NCI-H446 treated with DMSO at 0.1 percent for 48 hours (cell line): ENCODE results near the gene PBLD.
"Not testable (repeated sequence)": the region's sequence is repeated elsewhere in the genome, so short reads cannot be mapped to it uniquely, and the experiment has no call there.

Source experiments
- DNase-seq: peaks from one replicate; lab custom pipeline; 2025; lab: John Stamatoyannopoulos, UW

Gene PBLD

DNA sequence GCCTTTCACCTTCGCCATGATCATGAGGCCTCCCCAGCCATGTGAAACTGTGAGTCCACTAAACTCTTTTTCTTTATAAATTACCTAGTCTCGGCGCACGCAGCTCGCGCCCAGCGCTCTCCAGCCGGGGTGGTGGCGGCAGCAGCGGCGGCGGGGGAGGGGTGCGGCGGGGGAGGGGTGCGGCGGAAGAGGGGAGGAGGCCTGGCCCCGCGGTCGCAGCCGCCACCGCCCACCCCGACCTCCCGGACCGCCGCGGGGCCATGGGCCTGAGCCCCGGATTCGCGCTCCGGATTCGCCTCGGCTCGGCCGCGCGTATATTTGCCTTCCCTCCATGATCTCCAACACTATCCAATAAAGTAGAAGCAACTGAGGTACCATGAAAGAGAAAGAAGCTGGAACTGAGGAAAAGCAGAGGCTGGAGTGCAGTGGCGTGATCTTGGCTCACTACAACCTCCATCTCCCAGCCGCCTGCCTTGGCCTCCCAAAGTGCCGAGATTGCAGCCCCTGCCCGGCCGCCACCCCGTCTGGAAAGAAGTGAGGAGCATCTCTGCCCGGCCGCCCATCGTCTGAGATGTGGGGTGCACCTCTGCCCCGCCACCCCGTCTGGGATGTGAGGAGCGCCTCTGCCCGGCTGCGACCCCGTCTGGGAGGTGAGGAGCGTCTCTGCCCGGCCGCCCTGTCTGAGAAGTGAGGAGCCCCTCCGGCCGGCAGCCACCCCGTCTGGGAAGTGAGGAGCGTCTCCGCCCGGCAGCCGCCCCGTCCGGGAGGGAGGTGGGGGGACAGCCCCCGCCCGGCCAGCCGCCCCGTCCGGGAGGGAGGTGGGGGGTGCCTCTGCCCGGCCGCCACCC, 53.6 kb downstream of the PBLD start:
- DNase-seq = not testable (repeated sequence)

DNA sequence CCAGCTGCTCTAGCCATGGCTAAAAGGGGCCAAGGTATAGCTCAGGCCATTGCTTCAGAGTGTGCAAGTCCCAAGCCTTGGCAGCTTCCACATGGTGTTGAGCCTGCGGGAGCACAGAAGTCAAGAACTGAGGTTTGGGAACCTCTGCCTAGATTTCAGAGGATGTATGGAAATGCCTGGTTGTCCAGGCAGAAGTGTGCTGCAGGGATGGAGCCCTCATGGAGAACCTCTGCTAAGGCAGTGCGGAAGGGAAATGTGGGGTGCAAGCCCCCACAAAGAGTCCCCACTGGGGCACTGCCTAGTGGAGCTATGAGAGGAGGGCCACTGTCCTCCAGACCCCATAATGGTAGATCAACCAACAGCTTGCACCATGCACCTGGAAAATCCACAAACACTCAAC, 54.9 kb downstream of the PBLD start:
- not testable (repeated sequence) for DNase-seq

DNA sequence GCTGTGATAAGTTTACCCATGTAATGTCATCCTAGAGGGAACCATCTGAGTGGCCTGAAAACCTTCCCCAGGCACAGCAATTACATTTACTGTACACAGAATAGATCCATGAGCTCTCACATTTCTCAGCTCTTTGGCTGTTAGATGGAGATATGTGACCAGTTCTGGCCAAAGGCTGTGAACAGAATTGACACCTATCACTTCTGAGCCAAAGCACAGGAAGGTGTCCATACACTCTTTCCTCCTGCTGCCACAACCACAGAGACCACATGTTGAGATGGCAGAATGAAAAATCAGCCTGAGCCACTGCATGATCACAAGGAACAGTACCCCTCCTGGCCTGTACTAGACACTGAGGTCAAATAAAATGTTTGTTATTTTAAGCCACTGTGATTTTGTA, 56.5 kb downstream of the PBLD start:
- no peak for DNase-seq

DNA sequence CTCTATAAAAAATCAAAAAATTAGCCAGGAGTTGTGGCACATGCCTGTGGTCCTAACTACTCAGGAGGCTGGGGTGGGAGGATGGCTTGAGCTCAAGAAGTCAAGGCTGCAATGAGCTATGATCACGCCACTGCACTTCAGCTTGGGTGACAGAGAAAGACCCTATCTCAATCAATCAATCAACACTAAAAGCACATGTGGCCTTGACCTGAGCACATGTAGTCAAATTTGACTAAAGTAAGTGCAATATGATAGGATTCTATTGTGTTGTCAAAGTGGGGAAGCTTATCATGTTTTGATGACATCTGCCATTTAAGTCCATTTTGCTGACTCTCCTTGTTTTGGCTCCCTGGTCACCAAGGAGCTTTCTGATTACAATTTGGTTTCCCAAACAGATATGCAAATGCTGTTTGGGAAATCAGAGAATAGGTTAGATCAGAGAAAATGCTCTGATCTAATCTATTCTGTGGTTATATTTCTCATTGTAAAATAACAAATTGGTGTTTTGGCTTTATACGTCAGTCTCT, 57.1 kb downstream of the PBLD start:
- DNase-seq = no peak

DNA sequence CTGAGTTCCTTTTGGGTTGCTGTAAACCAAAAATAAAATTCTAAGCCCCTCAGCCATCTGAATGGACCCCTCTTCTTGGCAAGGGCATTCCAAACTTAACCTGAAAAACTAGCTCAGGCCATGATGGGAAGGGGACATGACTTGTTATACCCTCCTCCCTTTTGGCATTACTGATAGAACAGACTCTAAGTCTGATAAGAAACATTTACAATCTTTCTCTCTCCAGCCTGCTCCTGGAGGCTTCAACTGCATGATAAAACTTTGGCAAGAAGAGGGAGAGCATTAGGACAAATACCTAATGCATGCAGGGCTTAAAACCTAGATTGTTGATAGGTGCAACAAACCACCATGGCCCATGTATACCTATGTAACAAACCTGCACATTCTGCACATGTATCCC, 59.9 kb downstream of the PBLD start:
- no peak for DNase-seq

DNA sequence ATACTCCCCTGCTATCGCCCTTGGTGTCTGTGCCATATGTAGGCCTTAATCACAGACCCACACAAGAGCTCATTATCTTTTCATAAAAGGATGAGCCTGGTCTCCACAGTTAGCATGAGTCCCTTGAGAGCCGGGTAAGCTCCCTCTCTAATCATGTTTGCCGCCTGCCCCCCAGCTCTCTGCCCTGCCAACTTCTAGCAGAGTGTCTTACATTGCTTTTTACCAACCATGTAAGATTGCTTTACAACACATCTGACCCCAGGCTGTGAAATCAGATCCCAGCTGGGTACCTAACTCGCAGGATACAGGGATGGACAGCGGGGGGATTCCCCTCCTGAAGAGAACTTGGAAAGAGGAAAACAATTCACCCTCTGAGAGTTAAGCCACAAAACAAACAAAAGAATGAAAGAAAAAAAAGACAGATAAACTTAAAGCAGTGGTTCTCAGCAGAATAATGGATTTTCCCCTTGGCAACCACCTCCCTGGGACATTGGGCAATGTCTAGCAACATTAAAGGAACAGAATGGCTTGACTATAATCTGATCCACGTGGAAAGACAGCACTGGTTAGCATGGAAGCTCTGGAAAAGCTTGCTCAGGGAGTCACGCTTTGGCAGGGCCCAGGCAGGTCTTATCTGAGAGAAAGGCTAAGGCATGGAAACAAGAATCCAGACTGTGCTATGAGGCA, 61.4 kb downstream of the PBLD start:
- no peak for DNase-seq

DNA sequence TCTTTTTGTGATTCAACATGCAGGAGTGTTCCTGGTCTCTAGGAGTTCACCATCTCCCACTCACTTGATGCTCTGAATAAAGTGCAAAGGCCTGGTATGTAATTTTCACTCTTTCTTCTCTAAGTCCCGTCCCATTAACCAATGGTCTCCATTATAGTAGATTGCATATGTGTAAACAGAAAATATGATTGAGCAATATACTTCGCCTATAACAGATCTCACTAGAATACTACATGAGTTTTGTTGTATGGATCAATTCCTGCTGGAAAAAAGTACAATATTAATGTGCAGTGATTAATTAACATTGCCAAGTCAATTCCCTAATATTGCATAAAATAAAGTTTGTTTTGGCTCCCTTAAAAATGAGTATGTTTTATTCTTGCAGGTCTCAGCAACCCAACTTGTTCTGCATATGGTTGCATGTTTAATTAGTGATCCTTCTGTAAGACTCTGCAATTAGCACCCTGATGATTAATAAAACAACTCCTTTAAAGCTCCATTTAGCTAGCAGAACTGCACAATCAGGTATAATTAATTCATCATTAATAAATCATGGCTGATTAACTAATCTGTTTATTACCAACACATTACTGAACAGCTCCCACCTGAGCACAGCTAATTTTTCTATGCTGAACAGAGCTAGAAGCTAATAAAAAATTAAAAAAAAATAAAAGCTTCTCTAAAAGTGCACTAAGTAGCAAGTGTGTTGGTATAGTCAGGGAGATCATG, 63.0 kb downstream of the PBLD start:
- DNase-seq = no peak

DNA sequence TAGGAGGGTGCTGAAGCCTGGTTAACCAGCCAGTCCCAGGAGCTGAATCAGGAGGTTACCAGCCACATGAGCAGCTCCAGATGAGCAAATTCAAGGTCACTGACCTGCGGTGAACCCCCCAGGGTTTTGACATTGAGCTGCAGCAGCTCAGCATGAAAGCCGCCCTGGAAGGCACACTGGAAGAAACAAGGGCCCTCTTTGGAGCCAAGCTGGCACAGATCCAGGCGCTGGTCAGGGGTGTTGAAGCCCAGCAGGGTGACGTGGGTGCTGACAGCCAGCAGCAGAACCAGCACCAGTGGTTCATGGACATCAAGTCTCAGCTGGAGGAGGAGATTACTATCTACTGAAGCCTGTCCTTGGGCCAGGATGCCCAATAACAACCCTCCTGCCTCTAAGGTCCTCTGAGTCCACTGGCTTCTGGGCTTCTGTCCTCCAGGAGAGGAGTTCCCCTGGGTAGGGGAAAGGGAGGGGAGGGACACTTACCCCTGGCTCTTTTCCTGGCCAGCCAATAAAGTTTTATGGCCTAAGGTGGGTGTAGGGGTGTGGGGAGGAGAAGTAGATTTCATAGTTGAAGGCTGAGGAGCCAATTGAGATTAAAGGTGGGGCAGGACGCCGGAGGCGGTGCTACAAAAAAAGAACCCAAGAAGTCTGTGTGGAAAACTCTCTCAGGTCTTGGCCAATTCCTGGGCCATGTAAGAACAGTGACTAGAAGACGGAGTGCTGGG, 71.4 kb downstream of the PBLD start:
- no peak for DNase-seq

DNA sequence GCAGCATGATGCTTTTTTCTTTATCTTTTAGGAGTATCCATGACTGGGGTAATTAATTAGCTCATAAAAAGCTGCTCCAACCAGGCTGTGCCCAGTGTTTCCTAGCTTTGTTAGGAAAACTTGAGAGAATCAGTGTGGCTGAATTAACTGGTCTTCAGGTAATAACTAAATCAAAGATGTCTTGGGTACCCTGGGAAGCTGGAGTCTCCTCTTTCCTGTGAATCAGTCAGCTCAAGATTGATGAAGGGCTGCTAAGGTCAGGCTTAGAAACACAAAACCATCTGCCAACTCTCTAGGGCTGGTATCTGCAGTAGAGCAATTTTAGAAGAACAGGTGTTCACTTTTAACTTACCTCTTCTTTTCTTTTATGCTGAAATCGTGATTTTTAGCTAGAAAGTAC, 79.4 kb downstream of the PBLD start:
- DNase-seq = no peak

DNA sequence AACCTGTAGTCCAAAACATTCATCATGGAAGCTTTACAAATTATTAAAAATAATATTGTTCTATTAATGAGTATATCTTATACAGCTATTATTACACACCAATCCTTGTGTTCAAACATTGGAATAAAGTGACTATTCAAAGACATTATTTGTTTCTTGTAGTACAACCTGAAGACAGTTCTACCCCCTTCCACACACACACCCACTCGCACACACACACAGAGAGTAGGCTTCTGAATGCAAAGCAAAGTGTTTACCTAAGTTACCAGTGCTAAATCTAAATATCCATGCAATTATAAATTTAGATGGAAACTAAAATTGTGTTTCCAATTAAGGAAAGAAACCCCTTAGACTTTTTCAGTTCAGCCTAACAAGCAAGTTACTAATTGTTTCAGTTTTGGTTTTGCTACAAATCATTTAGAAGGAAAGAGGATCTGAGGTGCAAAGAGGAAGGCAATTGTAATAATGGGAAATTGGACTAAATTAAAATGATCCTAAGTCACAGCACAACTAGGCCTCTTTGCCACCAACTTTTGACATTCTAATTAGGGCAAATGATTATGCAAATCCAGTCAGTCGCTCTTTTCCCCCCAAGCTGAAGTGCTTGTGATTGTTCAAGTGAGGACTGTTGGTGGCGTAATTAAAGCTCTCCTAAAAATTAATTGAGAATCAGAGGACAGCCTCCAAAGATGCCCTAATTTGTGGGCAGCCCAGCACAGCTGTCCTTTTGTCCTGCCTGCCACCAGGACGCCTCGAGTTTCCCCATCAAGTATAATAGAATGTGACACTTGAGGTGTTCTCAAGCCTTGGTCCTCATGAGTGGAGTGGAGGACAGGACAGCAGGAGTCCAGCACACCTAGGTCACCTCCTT, 80.9 kb downstream of the PBLD start:
- no peak for DNase-seq

DNA sequence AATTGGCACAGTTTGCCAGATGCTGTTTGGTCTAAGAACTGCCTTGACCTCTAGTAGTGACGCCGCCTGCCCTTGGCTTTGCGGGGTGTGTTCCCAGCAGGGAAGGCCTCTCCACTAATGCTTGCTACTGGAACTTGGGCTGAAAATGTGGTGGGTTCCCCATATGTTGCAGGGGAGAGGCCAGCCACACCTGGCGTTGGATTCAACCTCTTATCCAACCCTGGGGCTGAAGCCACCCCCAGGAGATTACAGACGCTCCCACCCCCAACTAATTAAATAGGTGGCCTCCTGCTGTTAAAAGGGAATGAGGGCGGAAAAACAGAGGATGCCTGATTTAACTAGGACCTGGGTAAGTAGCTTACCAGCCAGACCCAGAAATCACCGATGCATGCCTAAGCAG, 81.6 kb downstream of the PBLD start:
- no peak for DNase-seq

DNA sequence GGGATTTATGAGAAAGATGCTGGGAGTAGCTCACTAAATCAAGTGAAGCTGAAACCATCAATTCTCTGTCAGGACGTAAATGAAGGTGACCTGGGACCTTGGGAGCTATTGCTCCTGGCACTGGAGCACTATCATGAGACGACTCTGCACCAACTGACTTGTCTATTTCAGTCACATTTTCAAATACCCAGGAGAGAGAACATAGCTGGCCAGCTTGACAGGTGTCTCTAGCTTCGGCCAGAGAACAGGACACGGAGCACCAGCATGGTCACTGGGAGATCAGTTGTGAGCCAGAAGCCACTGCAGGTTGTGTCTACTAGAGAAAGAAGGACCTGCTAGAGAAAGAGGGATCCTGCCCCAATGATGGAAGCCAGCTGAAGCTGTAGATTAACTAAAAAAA, 83.4 kb downstream of the PBLD start:
- no peak for DNase-seq

DNA sequence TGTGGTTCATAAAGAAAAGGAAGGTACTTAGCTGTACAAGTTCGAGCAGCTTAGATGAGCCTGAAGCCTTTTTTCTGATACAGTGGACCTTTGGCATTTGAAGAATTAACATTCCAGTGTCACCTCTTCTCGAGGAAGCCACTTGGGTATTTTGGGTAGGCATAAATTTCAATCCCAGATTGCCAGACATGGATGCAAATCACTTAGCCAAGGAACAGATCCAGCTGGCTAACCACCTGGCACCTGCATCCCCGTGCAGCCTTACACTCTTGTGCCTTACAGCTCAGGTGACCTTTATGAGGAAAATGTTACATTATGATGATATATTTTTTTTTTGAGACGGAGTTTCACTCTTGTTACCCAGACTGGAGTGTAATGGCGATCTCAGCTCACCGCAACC, 84.8 kb downstream of the PBLD start:
- DNase-seq = no peak

DNA sequence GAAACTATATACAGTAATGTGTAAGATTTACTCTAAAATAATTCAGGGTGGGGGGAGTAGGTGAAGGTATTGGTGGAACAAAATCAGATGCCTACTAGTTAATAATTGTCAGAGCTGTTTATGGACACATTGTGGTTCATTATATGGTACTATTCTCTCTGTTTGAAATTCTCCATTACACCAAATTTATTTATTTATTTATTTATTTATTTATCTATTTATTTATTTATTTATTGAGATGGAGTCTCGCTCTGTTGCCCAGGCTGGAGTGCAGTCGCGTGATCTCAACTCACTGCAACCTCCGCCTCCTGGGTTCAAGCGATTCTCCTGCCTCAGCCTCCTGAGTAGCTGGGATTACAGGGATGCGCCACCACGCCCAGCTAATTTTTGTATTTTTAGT, 86.3 kb downstream of the PBLD start:
- not testable (repeated sequence) for DNase-seq

DNA sequence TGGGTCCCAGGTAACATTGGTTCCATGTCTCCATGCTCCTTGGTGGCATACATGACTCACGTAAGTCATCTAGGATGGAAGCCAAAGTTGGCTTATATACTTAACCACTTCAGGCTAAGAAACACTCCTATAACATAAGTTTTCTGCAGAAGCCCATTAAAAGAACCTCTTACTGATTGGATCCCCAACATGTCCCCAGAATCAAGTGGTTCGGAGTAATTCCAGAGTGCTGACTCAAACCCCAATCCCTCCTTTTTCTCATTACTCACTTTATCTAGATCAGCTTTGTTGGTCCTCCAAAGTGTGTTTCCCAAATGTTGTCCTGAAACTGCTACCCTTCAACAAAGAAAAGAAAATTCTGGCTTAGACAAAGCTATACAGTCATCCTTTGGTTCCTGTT, 90.7 kb downstream of the PBLD start:
- no peak for DNase-seq

DNA sequence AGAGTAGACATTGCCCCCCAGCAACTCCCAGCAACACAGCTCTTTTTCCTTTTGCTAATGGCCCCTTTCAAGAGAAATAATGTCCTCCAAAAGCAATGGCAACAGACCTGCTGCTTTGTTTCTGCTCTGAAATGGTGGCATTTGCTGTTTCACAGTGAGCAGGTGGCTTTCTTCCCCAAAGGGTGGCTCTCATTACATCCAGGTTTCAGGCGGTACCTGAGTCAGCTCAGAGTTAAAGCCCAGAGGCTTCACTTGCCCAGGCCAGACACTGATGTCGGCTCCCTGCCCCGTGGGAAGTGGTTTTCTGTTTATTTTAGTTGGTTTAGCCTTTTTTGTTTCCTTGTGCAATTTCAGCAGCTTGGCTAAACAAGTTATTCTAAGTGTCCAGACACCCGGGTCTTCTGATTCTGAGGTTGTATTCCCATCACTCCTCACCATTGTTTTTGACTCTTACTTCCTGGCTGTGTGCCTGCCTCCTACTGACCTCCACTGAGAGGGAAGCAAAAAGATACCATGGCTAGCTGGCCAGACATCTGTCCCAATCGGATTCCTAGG, 93.1 kb downstream of the PBLD start:
- DNase-seq = no peak

DNA sequence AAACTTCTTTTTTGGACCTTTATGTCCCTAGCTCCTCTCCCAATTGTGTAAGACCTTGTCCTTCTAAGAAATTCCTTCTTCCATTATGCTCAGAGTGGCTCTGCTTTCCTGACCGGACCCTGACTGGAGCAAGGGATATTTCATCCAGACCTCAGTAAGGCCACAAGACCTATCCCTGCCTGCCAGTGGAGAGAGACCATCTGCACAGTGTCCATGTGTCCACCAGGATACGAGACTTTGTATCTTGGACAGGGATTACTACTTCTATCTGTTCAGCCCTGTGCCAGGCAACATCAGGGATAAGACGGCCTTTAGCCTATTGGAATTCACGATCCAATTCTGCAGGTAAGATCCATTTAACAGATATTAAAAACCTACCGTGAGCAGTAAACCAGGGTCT, 93.7 kb downstream of the PBLD start:
- no peak for DNase-seq

DNA sequence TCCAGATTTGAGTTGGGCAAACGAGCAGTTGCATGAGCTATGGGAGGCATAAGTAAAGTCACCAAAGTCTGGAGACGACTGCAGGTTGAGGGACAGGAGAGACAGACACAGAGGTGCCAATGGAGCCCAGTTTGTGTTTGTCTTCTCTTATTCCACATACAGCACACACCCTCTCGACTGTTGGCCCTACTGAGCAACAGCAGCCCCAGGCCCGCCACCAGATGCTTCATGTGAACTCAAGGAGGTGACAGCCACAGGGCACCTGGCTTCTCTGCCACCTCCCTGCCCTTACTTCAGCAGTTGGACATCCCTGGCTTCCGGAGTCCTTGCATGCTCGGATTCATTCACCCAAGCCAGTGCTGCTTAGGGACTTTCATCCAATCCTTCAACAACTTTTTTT, 94.4 kb downstream of the PBLD start:
- DNase-seq = no peak

DNA sequence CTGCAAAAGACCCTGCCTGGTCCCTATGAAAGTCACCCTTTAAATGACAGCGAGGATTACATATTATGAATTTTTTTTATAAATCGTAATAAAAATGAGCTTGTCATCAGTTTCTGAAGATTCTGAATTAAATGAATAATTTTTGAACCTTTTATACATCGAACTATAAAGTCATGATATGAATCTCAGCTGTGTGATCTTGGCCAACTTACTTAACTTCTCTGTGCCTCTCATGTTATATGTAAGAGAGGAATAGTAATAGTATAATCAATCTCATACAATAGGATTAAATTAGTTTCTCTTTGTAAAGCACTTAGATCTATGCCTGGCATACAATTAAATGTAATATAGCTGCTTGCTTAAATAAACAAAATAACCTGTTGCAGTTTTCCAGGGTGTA, 95.6 kb downstream of the PBLD start:
- no peak for DNase-seq

DNA sequence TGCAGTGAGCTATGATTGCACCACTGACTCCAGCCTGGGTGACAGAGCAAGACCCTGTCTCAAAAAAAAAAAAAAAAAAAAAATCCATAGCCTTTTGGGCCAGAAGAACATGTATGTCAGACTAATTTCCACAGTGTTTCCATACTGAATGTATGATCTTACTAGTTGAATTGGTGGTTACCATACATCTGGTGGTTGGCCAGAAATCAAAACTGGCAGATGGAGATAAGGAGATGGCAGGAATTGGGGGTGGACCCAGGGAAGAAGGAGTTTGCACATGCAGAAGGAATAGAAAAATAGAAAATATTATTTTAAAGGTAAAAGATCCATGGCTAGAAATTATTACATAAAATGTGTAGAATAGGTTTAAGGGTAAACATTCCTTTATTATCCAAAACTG, 97.1 kb downstream of the PBLD start:
- DNase-seq = no peak

DNA sequence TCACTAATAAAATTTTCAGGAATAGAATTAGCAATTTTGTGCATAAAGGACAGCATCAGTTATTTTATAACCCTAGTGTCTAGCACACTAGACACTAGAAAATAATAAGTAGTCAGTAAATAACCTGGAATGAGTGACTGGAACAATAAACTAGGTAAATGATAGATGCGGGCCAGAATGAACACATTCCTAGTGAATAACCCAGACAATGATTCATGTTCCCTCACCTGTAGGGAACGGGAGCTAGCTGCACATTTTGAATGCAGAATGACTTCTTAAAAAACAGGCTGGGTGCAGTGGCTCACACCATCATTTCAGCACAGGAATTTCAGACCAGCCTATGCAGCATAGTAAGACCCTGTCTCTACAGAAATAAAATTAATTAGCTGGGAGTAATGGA, 97.6 kb downstream of the PBLD start:
- DNase-seq = no peak
